ENCODE results near the gene TBC1D32.
"Not testable (repeated sequence)": the region's sequence is repeated elsewhere in the genome, so short reads cannot be mapped to it uniquely, and the experiment has no call there.

The TBC1D32 gene

DNA sequence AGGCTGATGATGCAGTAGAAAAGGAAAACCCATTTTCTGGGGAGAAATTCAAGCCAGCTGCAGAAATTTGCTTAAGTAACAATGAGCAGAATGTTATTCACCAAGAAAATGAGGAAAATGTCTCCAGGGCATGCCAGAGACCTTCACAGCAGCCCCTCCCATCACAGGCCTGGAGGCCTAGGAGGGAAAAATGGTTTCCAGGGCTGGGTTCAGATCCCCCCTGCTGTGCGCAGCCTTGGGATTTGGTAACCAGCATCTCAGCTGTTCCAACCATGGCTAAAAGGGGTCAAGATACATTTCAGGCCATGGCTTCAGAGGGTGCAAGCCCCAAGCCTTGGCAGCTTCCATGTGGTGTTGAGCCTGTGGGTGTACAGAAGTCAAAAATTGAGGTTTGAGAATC lies 265.5 kb downstream of the TBC1D32 start:
- H2AK5ac ChIP-seq (ENCODE audit: low read depth, low read length); H2BK5ac ChIP-seq (ENCODE audit: low read length); H2BK12ac ChIP-seq (ENCODE audit: low read length); H3K4me3 ChIP-seq (ENCODE audit: low read length in 2 of 2); DNase-seq (ENCODE audit: low spot score); H4K91ac ChIP-seq (ENCODE audit: low read depth, low read length, poor library complexity); H2AFZ ChIP-seq (ENCODE audit: low read length); H2BK15ac ChIP-seq (ENCODE audit: low read length); H3K27ac ChIP-seq (replicated peaks; ENCODE audit: low read length); H3K9me3 ChIP-seq (replicated peaks in 1 of 2; ENCODE audit: control insufficient read depth in 2 of 2, insufficient read depth in 1 of 2, low read depth in 1 of 2, low read length in 2 of 2); H3K18ac ChIP-seq (ENCODE audit: low read length); H3K79me1 ChIP-seq (ENCODE audit: low read depth, low read length); H3K36me3 ChIP-seq (replicated peaks in 1 of 2; ENCODE audit: control insufficient read depth in 2 of 2, insufficient read depth in 2 of 2, low read length in 2 of 2); H3K27me3 ChIP-seq (ENCODE audit: control insufficient read depth in 3 of 3, insufficient read depth in 3 of 3, low read depth in 1 of 3, low read length in 3 of 3); H3K14ac ChIP-seq (ENCODE audit: low read length); H3K9ac ChIP-seq (ENCODE audit: low read depth, low read length, poor library complexity); H2BK120ac ChIP-seq (ENCODE audit: low read depth, low read length); H3K4me1 ChIP-seq (ENCODE audit: control insufficient read depth in 2 of 2, insufficient read depth in 1 of 2, low read depth in 1 of 2, low read length in 2 of 2); H3K4me2 ChIP-seq (ENCODE audit: insufficient read depth, low read length, poor library complexity, severe bottlenecking); H3K23ac ChIP-seq (ENCODE audit: low read depth, low read length, poor library complexity); H4K8ac ChIP-seq (ENCODE audit: low read depth, low read length); H3K4ac ChIP-seq (ENCODE audit: low read length): not testable (repeated sequence)
- no CpG with 5 or more reads among the region's 1 CpG for WGBS, 2 donors (ENCODE audit: extremely low coverage in 2 of 2, insufficient read length in 2 of 2, insufficient replicate concordance in 1 of 2)

- no peaks in the 10 kb centered on the region for H3K27me3 ChIP-seq (ENCODE audit: control insufficient read depth in 3 of 3, insufficient read depth in 3 of 3, low read depth in 1 of 3, low read length in 3 of 3)
- H3K4me3 ChIP-seq (ENCODE audit: low read length in 2 of 2) = no peak overlapping the region
- H3K23ac ChIP-seq (ENCODE audit: low read depth, low read length, poor library complexity) = no peak overlapping the region
- H3K18ac ChIP-seq (ENCODE audit: low read length) = no peak overlapping the region
- H2BK12ac ChIP-seq (ENCODE audit: low read length) = no peak overlapping the region
- H3K27ac ChIP-seq (replicated peaks; ENCODE audit: low read length) = no peak overlapping the region
- H3K4ac ChIP-seq (ENCODE audit: low read length) = no peak overlapping the region
- H3K9me3 ChIP-seq (replicated peaks in 1 of 2; ENCODE audit: control insufficient read depth in 2 of 2, insufficient read depth in 1 of 2, low read depth in 1 of 2, low read length in 2 of 2) = peaks cover 8% of the 10 kb centered on the region in 2 donors
- no peak for DNase-seq (ENCODE audit: low spot score)
- no peaks in the 10 kb centered on the region for H3K4me1 ChIP-seq (ENCODE audit: control insufficient read depth in 2 of 2, insufficient read depth in 1 of 2, low read depth in 1 of 2, low read length in 2 of 2)
- no peak overlapping the region for H2BK15ac ChIP-seq (ENCODE audit: low read length)
- H2BK5ac ChIP-seq (ENCODE audit: low read length) = no peak overlapping the region
- no peak overlapping the region for H2AK5ac ChIP-seq (ENCODE audit: low read depth, low read length)
- no peaks in the 10 kb centered on the region for H3K79me1 ChIP-seq (ENCODE audit: low read depth, low read length)
- H3K9ac ChIP-seq (ENCODE audit: low read depth, low read length, poor library complexity) = no peak overlapping the region
- no peak overlapping the region for H4K91ac ChIP-seq (ENCODE audit: low read depth, low read length, poor library complexity)
- H3K14ac ChIP-seq (ENCODE audit: low read length) = no peak overlapping the region
- no peaks in the 10 kb centered on the region for H3K36me3 ChIP-seq (replicated peaks in 1 of 2; ENCODE audit: control insufficient read depth in 2 of 2, insufficient read depth in 2 of 2, low read length in 2 of 2)
- H2BK120ac ChIP-seq (ENCODE audit: low read depth, low read length) = no peak overlapping the region
- no peak overlapping the region for H4K8ac ChIP-seq (ENCODE audit: low read depth, low read length)
- no peak overlapping the region for H2AFZ ChIP-seq (ENCODE audit: low read length)
- H3K4me2 ChIP-seq (ENCODE audit: insufficient read depth, low read length, poor library complexity, severe bottlenecking) = no peak overlapping the region
Observed at GRCh38 chr6:121067381-121067780, 266.9 kb downstream of the TBC1D32 start.

DNA sequence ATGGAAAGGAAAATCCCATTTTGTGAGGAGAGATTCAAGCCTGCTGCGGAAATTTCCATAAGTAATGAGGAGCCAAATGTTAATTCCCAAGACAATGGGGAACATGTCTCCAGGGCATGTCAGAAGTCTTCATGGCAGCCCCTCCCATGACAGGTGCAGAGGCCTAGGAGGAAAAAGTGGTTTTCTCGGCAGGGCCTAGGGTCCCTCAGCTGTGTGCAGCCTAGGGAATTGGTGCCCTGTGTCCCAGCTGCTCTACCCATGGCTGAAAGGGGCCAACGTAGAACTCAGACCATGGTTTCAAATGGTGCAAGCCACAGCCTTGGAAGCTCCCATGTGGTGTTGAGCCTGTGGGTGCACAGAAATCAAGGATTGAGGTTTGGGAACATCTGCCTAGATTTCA lies 269.9 kb downstream of the TBC1D32 start:
- Histone ChIP-seq H3K9ac (ENCODE audit: low read depth, low read length, poor library complexity) (no peak overlapping the region), H2BK15ac (ENCODE audit: low read length) (no peak overlapping the region), H2AFZ (ENCODE audit: low read length) (no peak overlapping the region), H3K23ac (ENCODE audit: low read depth, low read length, poor library complexity) (no peak overlapping the region), H3K79me1 (ENCODE audit: low read depth, low read length) (no peaks in the 10 kb centered on the region), H2BK12ac (ENCODE audit: low read length) (no peak overlapping the region), H2AK5ac (ENCODE audit: low read depth, low read length) (no peak overlapping the region), H2BK120ac (ENCODE audit: low read depth, low read length) (no peak overlapping the region), H3K14ac (ENCODE audit: low read length) (no peak overlapping the region), H3K27ac (replicated peaks; ENCODE audit: low read length) (no peak overlapping the region), H3K4ac (ENCODE audit: low read length) (no peak overlapping the region), H3K27me3 (ENCODE audit: control insufficient read depth in 3 of 3, insufficient read depth in 3 of 3, low read depth in 1 of 3, low read length in 3 of 3) (no peaks in the 10 kb centered on the region), H3K9me3 (replicated peaks in 1 of 2; ENCODE audit: control insufficient read depth in 2 of 2, insufficient read depth in 1 of 2, low read depth in 1 of 2, low read length in 2 of 2) (peaks cover 7% of the 10 kb centered on the region in 2 donors), H3K4me3 (ENCODE audit: low read length in 2 of 2) (no peak overlapping the region), H4K91ac (ENCODE audit: low read depth, low read length, poor library complexity) (no peak overlapping the region), H3K4me1 (ENCODE audit: control insufficient read depth in 2 of 2, insufficient read depth in 1 of 2, low read depth in 1 of 2, low read length in 2 of 2) (no peaks in the 10 kb centered on the region), H3K36me3 (replicated peaks in 1 of 2; ENCODE audit: control insufficient read depth in 2 of 2, insufficient read depth in 2 of 2, low read length in 2 of 2) (no peaks in the 10 kb centered on the region), H4K8ac (ENCODE audit: low read depth, low read length) (no peak overlapping the region), H3K18ac (ENCODE audit: low read length) (no peak overlapping the region), H2BK5ac (ENCODE audit: low read length) (no peak overlapping the region), H3K4me2 (ENCODE audit: insufficient read depth, low read length, poor library complexity, severe bottlenecking) (no peak overlapping the region)
- no CpG with 5 or more reads among the region's 3 CpGs for WGBS, 2 donors (ENCODE audit: extremely low coverage in 2 of 2, insufficient read length in 2 of 2, insufficient replicate concordance in 1 of 2)
- no peak for DNase-seq (ENCODE audit: low spot score)

DNA sequence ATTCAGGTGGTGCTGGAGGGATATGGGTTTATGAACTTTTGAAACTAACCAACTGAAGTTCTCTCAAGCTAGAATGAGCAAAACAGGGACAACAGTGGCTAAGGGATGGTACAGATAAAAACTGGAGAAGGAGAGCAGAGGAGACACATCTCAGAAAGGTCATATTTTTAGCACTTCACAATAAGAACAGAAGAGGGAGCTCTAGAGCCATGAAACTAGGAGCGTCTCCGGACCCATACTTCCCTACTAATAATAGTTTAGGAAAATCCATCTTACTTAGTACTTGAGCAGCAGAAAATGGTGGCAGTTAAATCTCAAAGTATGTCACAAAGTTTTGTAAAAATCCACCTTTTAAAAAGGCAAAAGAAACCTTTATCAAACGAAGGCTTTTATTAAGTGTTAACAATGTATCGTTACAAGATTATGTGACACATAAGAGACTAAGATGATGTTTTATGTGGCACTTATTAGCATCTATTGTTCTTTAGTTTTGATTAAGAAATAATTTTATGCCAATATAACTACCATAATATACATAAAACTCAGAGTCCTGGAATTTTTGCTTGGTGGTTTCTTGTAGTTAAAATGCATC lies 278.6 kb downstream of the TBC1D32 start:
- Histone ChIP-seq H3K9ac (ENCODE audit: low read depth, low read length, poor library complexity) (no peak overlapping the region), H2AFZ (ENCODE audit: low read length) (peak overlapping the region; percentile 44), H3K18ac (ENCODE audit: low read length) (no peak overlapping the region), H3K36me3 (replicated peaks in 1 of 2; ENCODE audit: control insufficient read depth in 2 of 2, insufficient read depth in 2 of 2, low read length in 2 of 2) (no peaks in the 10 kb centered on the region), H3K9me3 (replicated peaks in 1 of 2; ENCODE audit: control insufficient read depth in 2 of 2, insufficient read depth in 1 of 2, low read depth in 1 of 2, low read length in 2 of 2) (no peaks in the 10 kb centered on the region), H3K79me1 (ENCODE audit: low read depth, low read length) (no peaks in the 10 kb centered on the region), H2BK5ac (ENCODE audit: low read length) (no peak overlapping the region), H4K8ac (ENCODE audit: low read depth, low read length) (no peak overlapping the region), H2BK12ac (ENCODE audit: low read length) (no peak overlapping the region), H2BK120ac (ENCODE audit: low read depth, low read length) (no peak overlapping the region), H3K27me3 (ENCODE audit: control insufficient read depth in 3 of 3, insufficient read depth in 3 of 3, low read depth in 1 of 3, low read length in 3 of 3) (no peaks in the 10 kb centered on the region), H3K4ac (ENCODE audit: low read length) (no peak overlapping the region), H2AK5ac (ENCODE audit: low read depth, low read length) (no peak overlapping the region), H2BK15ac (ENCODE audit: low read length) (no peak overlapping the region), H4K91ac (ENCODE audit: low read depth, low read length, poor library complexity) (no peak overlapping the region), H3K4me2 (ENCODE audit: insufficient read depth, low read length, poor library complexity, severe bottlenecking) (no peak overlapping the region), H3K14ac (ENCODE audit: low read length) (no peak overlapping the region), H3K4me1 (ENCODE audit: control insufficient read depth in 2 of 2, insufficient read depth in 1 of 2, low read depth in 1 of 2, low read length in 2 of 2) (no peaks in the 10 kb centered on the region), H3K4me3 (ENCODE audit: low read length in 2 of 2) (no peak overlapping the region), H3K23ac (ENCODE audit: low read depth, low read length, poor library complexity) (no peak overlapping the region), H3K27ac (replicated peaks; ENCODE audit: low read length) (no peak overlapping the region)
- WGBS, 2 donors (ENCODE audit: extremely low coverage in 2 of 2, insufficient read length in 2 of 2, insufficient replicate concordance in 1 of 2) = no CpG with 5 or more reads among the region's 4 CpGs
- DNase-seq (ENCODE audit: low spot score) = peak; percentile 53

Data from neuronal stem cell (in vitro differentiated cells).